ENCODE measurements around the gene GRAMD1A. TPM values are rescaled to one million over a fixed set of nuclear protein-coding genes. Genes with fewer than 3 reads are reported as not detected.

The GRAMD1A gene
- total and polyA plus RNA-seq, 12 donors, result 19.5 to 49.4 (median 31.8) TPM

DNA sequence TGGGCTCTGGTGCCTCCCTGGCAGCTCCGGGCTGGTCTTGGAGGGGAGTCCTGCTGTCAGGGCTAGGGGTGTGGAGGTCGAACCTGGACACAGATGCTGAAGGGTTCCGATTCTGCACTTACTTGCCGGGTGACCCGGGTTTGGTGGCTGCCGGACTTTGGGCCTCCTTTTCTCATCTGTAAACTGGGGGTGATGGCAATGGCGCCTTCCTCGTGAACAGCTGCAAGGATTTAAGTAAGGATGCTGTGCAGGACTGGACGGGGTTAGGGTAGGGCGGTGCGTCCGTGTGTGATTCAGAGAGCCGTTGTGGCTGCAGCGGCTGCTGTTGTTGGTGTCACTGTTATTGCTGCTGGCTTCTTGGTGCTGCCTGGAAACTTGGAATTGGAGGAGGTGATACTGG lies 43.8 kb downstream of the GRAMD1A start:
- TF ChIP-seq CTCF (IDR thresholded peaks at IDR 0.05), result no peak
- ATAC-seq (no peak), DNase-seq (no peak)
- WGBS, 2 donors, result 87 to 89% methylated on average over 14 of the region's 14 CpGs
- intact Hi-C loops (cut with DNase I), result loop anchor here in 1 of 10 donors (2.0 kb wide), 1 partner anchor 71 kb away; no protein-coding TSS in a partner anchor
- H3K9me3 ChIP-seq, result no peaks in the 10 kb centered on the region
- H3K4me1 ChIP-seq, result peaks cover 10 to 52% (median 34%) of the 10 kb centered on the region in 9 donors
- no peaks in the 10 kb centered on the region for H3K36me3 ChIP-seq
- no peak overlapping the region for H3K4me3 ChIP-seq
- H3K27me3 ChIP-seq, result peaks cover 0 to 7% (median 0%) of the 10 kb centered on the region in 7 donors
- peak overlapping the region in 1 of 10 donors; percentile 10 for H3K27ac ChIP-seq

DNA sequence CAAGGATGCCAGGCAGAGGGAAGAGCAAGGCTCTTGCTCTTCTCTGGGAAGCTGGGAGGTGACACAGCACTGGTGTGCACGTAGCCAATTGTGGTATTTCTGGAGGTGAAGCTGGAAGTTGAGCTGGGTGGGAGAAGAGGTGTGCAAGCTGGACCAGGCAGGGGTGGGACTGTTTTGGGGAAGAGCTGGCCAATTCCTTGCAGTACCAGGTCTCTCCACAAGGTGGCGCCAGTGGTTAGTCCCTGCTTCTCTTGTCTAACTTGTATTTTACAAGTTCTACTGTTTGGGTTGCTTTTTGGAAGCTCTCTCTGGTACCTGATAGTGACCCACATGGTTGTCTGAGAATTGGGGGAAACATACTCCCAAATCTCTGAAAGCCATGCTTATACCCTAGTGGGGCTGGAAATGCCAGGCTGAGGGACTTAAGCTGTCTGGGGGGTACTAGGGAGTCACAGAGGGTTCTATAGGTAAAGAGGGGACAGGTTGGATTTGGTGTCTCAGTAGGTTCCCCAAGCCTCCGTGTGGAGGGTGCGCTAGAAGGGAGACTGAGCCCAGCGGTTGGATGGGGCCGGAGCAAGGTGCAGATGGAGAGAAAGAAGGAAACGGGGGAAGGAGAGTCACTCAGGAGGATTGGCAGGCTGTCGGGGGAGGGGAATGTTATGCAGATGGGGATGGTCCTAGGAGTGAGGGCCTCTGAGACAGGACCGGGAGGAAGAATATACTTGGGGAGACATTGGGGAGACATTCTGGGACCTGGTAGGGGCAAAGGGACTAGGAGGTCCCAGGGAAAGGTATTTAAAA lies 44.4 kb downstream of the GRAMD1A start:
- Histone ChIP-seq H3K4me1 (peaks cover 10 to 54% (median 32%) of the 10 kb centered on the region in 9 donors), H3K27me3 (peaks cover 0 to 7% (median 0%) of the 10 kb centered on the region in 7 donors), H3K27ac (no peak overlapping the region), H3K9me3 (no peaks in the 10 kb centered on the region), H3K4me3 (no peak overlapping the region), H3K36me3 (no peaks in the 10 kb centered on the region)
- 57 to 60% methylated on average over 9 of the region's 9 CpGs for WGBS, 2 donors
- peak; percentile 90 to 99 (median 97) for TF ChIP-seq CTCF (IDR thresholded peaks at IDR 0.05)
- DNase-seq (peak; percentile 55 to 67), ATAC-seq (no peak)
- intact Hi-C loops (cut with DNase I), result loop anchor here in 2 of 10 donors (2.0 to 5.0 kb wide), 2 partner anchors 43 to 72 kb away; no protein-coding TSS in a partner anchor

DNA sequence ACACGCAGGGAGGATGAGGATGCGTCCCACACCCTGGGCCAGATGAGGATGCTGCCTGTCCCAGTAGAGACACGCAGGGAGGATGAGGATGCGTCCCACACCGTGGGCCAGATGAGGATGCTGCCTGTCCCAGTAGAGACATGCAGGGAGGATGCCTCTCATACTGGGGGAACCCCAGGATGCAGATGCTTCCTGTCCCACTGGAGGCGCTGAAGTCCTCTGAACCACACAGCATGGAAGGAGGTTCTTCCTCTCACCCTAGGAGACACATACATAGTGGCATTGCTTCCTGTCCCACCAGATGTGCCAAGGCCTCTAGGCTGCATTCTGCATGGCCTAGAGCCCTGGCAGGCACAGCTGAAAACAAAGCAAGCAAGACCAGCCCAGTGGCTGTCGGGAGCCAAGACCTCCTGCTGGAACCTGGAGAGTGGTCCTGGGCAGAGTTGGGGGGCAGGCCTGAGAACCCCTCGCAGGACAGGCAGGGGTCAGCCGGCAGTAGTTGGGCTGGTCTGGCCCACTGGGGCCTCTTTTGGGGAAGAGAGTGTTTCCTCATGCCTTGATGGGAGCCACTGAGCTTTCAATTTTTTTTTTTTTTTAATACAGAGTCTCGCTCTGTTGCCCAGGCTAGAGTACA lies 45.7 kb downstream of the GRAMD1A start:
- WGBS, 2 donors, result 49 to 66% methylated on average over 10 of the region's 10 CpGs
- intact Hi-C loops (cut with DNase I), result loop anchor here in 2 of 10 donors (2.0 to 5.0 kb wide), 2 partner anchors 42 to 73 kb away; no protein-coding TSS in a partner anchor
- Histone ChIP-seq H3K4me1 (peaks cover 4 to 43% (median 22%) of the 10 kb centered on the region in 9 donors), H3K27ac (peak overlapping the region in 1 of 10 donors; percentile 44), H3K9me3 (no peaks in the 10 kb centered on the region), H3K4me3 (no peak overlapping the region), H3K27me3 (peaks cover 0 to 2% (median 0%) of the 10 kb centered on the region in 7 donors), H3K36me3 (no peaks in the 10 kb centered on the region)
- peak in 1 of 8 donors; percentile 30 for ATAC-seq
- DNase-seq, result no peak
- peak in 5 of 9 donors; percentile 21 to 39 (median 33) for TF ChIP-seq CTCF (IDR thresholded peaks at IDR 0.05)

DNA sequence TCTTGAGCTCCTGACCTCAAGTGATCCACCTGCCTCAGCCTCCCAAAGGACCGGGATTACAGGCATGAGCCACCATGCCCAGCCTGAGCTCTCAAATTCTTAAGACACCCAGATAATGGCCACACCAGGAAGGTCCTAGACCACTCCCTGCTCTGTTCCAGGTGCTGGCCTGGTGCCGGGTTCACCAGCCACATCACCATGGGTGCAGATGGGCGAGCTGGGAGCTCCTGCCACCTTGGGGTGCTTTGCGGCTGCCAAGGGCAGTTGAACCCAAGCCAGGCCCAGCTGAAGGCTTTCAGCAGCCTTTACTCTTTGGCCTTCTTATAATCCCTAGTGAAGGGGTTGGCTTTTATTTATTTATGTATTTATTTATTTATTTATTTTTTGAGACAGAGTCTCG lies 46.3 kb downstream of the GRAMD1A start:
- Histone ChIP-seq H3K4me1 (peaks cover under 1 to 36% (median 15%) of the 10 kb centered on the region in 9 donors), H3K27ac (no peak overlapping the region), H3K27me3 (no peaks in the 10 kb centered on the region), H3K4me3 (no peak overlapping the region), H3K9me3 (no peaks in the 10 kb centered on the region), H3K36me3 (no peaks in the 10 kb centered on the region)
- no peak for DNase-seq
- intact Hi-C loops (cut with DNase I), result loop anchor here in 1 of 10 donors (5.0 kb wide), 1 partner anchor 41 kb away; no protein-coding TSS in a partner anchor
- 91 to 94% methylated on average over 5 of the region's 5 CpGs for WGBS, 2 donors
- ATAC-seq, result no peak
- TF ChIP-seq CTCF (IDR thresholded peaks at IDR 0.05), result no peak

Data from heart right ventricle (tissue), 16 donors.